ENCODE measurements around the gene NSMF. TPM values are rescaled to one million over a fixed set of nuclear protein-coding genes. Genes with fewer than 3 reads are reported as not detected.

Gene NSMF
- total RNA-seq, 1 donor from 2014 or later: 24.7 TPM

DNA sequence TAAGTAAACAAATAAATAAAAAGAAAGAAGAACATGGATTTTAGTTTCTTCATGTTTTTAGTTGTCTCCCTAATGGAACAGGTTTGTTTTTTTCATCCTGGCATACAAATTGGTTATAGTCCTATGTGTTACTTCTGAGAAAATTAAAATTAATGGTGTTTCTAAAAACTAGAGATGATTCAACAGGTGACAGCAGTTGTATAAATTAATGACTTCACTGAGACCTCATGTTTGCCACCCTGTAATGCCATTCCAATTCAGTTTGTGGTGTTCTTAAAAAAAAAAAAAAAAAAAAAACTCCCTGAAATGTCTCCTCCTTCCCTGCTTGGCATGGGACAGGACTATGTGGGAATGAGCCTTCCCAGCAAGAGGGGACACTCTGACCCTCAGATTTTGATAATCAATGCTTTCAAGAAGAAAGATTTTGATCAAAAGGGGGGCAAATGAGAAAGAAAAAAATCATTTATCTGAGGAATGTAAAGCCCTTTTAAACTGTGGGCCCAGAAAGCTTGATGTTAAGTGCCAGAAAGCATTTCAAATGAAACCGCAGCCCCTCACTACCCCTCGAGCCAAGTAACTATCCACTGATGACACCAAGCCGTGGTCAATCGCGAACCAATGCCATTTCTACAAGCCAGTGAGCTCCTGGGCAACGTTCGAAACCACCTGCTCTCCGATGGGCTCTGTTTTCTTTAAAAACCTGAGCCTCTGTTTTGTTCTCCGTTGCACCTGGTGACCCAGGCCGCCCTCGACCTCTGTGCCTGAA, 37.1 kb downstream of the NSMF start:
- Mint-ChIP-seq H3K36me3 (ENCODE audit: low read depth) (peaks cover 3% of the 10 kb centered on the region), H3K27me3 (no peaks in the 10 kb centered on the region), H3K4me3 (peak overlapping the region; percentile 81), H3K27ac (peak overlapping the region; percentile 24), H3K4me1 (peaks cover 13% of the 10 kb centered on the region), H3K9me3 (no peaks in the 10 kb centered on the region)
- ATAC-seq (ENCODE audit: low read depth) (no peak), DNase-seq (no peak)
- POLR2A ChIA-PET: interaction anchor here (0.6 to 2.1 kb wide), 7 partner anchors 12 to 181 kb away, joined by 3 to 18 read pairs (median 7); partner anchors contain the start of genes NRARP, NSMF and TUBB4B
- CTCF ChIA-PET: interaction anchor here (0.8 to 1.4 kb wide), 2 partner anchors 10 to 26 kb away, joined by 4 to 6 read pairs; no protein-coding TSS in a partner anchor
- intact Hi-C loops (cut with micrococcal nuclease): loop anchor here (2.0 to 5.0 kb wide), 3 partner anchors 110 to 335 kb away; partner anchors contain the start of genes MAN1B1 and TUBB4B
- TF ChIP-seq, protein P1, sequence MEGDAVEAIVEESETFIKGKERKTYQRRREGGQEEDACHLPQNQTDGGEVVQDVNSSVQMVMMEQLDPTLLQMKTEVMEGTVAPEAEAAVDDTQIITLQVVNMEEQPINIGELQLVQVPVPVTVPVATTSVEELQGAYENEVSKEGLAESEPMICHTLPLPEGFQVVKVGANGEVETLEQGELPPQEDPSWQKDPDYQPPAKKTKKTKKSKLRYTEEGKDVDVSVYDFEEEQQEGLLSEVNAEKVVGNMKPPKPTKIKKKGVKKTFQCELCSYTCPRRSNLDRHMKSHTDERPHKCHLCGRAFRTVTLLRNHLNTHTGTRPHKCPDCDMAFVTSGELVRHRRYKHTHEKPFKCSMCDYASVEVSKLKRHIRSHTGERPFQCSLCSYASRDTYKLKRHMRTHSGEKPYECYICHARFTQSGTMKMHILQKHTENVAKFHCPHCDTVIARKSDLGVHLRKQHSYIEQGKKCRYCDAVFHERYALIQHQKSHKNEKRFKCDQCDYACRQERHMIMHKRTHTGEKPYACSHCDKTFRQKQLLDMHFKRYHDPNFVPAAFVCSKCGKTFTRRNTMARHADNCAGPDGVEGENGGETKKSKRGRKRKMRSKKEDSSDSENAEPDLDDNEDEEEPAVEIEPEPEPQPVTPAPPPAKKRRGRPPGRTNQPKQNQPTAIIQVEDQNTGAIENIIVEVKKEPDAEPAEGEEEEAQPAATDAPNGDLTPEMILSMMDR (IDR thresholded peaks at IDR 0.05): no peak

DNA sequence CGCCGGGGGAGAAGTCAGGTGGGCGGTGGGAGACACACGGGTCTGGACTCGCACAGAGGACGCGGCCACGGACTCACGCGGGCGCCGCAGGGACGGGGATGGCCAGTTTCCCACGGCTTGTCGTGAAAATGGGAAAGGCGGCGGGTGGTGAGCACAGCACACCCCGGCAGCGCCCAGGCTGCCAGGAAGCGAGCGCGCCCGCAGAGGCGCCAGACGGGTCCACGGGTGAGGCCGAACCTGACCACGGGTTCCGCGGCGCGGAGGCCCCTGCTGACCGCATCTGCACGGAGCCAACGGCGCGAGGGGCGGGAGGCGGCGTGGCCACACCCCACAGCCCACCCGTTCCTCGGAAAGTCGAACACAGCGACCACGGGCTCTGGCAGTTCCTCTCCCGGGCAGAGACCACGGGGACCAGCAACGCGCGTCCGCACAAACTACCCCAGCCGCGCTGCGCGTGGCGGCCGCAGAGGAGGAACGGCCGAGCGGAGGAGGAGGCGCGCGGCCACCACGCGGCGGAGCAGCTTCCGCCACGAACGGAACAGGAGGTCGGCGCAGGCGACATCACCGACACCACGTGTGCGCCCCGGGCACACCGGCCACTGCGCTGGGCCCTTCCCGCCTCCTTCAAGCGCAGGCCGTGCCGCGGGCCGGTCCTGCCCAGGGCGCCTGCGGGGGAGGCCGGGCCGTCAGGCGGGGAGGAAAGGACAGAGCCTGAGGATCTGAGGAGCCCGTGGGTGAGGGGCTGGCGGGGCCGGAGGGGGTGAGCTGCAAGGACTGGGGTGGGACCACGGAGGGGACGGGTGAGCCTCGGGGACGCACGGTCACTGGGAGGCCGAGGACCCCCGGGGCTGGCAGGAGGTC, 41.7 kb downstream of the NSMF start:
- Mint-ChIP-seq H3K4me1 (peaks cover 16% of the 10 kb centered on the region), H3K9me3 (no peaks in the 10 kb centered on the region), H3K27me3 (no peaks in the 10 kb centered on the region), H3K27ac (no peak overlapping the region), H3K4me3 (peak overlapping the region; percentile 44), H3K36me3 (ENCODE audit: low read depth) (peaks cover 3% of the 10 kb centered on the region)
- intact Hi-C loops (cut with micrococcal nuclease): no loop called here
- POLR2A ChIA-PET: no interaction called here
- ATAC-seq (ENCODE audit: low read depth): peak; percentile 28
- CTCF ChIA-PET: no interaction called here
- TF ChIP-seq, protein P1 (IDR thresholded peaks at IDR 0.05): no peak
- no peak for DNase-seq

DNA sequence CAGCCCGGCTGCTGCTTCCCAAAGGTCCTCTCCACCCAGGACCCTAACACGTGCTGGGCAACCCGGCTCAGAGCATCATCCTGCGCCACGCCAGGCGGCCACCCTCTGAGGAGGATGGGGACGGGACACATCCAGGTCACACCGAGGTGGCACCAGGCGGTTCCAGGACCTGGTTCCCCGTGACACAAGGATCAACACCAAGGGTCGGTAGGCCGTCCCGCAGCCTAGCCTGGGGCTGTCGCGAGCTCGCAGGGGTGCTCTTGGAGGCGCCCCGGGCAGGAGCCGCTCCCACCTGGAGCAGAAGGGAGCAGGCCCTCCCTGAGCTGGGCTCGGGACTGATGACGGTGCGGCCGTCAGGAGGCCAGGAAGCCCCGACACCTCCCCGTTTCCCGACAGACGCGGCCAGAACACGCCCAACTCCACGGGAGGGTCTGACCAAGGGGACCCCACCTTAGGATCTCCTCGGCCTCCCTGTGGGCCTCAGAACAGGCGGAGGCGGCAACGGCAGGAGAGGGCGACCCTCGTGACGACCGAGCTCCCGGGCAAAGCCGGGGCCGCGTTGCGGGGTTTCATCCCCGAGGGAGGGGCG, 42.5 kb downstream of the NSMF start:
- intact Hi-C loops (cut with micrococcal nuclease): no loop called here
- ATAC-seq (ENCODE audit: low read depth) (no peak), DNase-seq (no peak)
- Mint-ChIP-seq H3K27me3 (no peaks in the 10 kb centered on the region), H3K4me3 (no peak overlapping the region), H3K36me3 (ENCODE audit: low read depth) (peaks cover 3% of the 10 kb centered on the region), H3K9me3 (no peaks in the 10 kb centered on the region), H3K4me1 (peaks cover 10% of the 10 kb centered on the region), H3K27ac (no peak overlapping the region)
- ChIA-PET POLR2A (no interaction called here), CTCF (no interaction called here)
- TF ChIP-seq, protein P1 (IDR thresholded peaks at IDR 0.05): no peak

DNA sequence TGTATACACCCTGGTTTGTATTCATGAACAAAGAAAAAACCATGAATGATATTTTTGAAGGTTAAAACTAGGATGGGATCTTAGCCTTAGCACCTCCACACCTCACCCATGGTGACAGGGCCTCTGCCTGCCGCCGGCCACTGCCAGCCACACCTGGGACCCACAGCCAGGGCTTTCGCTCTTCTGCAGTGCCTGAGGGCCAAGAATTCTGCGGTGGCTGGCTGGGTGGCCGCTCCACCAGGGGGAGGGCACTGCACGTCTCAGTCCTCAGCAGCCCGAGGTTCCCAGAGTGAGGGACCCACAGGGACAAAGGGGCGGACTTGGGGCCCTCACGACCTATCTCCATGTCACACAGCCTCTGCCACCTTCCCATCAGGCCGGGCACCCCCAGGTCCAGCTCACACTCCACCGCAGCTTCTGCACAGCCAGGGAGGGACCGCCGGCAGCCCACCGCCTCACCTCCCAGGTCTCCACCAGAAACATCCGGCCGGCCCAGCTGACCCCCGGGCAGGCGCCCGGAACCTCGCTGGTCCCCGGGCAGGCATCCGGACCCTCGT, 43.0 kb downstream of the NSMF start:
- Mint-ChIP-seq H3K4me3 (no peak overlapping the region), H3K27ac (no peak overlapping the region), H3K36me3 (ENCODE audit: low read depth) (peaks cover 3% of the 10 kb centered on the region), H3K27me3 (no peaks in the 10 kb centered on the region), H3K9me3 (no peaks in the 10 kb centered on the region), H3K4me1 (peaks cover 13% of the 10 kb centered on the region)
- CTCF ChIA-PET: no interaction called here
- no peak for ATAC-seq (ENCODE audit: low read depth)
- intact Hi-C loops (cut with micrococcal nuclease): no loop called here
- POLR2A ChIA-PET: no interaction called here
- TF ChIP-seq, protein P1 (IDR thresholded peaks at IDR 0.05): no peak
- DNase-seq: no peak
